Mesothelial cell of epicardium (in vitro differentiated cells): Measurements from ENCODE around the gene PTGDR2. TPM values are rescaled to one million over a fixed set of nuclear protein-coding genes. Genes with fewer than 3 reads are reported as not detected.

Experiments
- DNase-seq, 2 experiments: peaks; one replicate each; pipeline ENCODE4 v3.0.0; 2021; ENCODE audit warnings: low spot score in 2 of 2; ENCODE audit not compliant: unreplicated experiment in 2 of 2
- H3K27ac Mint-ChIP-seq: 2 replicates; pipeline ENCODE4 v1.8.0; 2021; ENCODE audit warnings: mixed read lengths
- H3K27me3 Mint-ChIP-seq: 2 replicates; pipeline ENCODE4 v1.8.0; 2021; ENCODE audit warnings: low read depth, mixed read lengths
- H3K36me3 Mint-ChIP-seq: 2 replicates; pipeline ENCODE4 v1.8.0; 2021; ENCODE audit warnings: mixed read lengths
- H3K4me1 Mint-ChIP-seq: 2 replicates; pipeline ENCODE4 v1.8.0; 2021; ENCODE audit warnings: mixed read lengths
- H3K4me3 Mint-ChIP-seq: 2 replicates; pipeline ENCODE4 v1.8.0; 2021; ENCODE audit warnings: mild to moderate bottlenecking, moderate library complexity, mixed read lengths
- H3K9me3 Mint-ChIP-seq: 2 replicates; pipeline ENCODE4 v1.8.0; 2021; ENCODE audit warnings: mixed read lengths
- CTCF ChIP-seq: fragments of 200-600 bp; sonication (generic); IDR thresholded peaks from one replicate; pipeline ENCODE4 v1.5.0; 2021; ENCODE audit warnings: antibody characterized with exemption; ENCODE audit not compliant: unreplicated experiment
- total RNA-seq: library from RNA; stranded (reverse); gene quantifications from 3 replicates; pipeline ENCODE4 v1.2.1, GENCODE V29; 2021

The PTGDR2 gene
- total RNA-seq, 1 donor from 2014 or later, result 0.60 TPM

- Mint-ChIP-seq H3K4me1 (peaks cover 8% of the 10 kb centered on the region), H3K27ac (peak overlapping the region; percentile 72), H3K9me3 (no peaks in the 10 kb centered on the region), H3K27me3 (no peaks in the 10 kb centered on the region), H3K36me3 (peaks cover 28% of the 10 kb centered on the region), H3K4me3 (no peak overlapping the region)
- TF ChIP-seq CTCF, result no peak
- no peak for DNase-seq
These were observed 34.1 kb upstream of the PTGDR2 start for GRCh38 chr11:60889869-60890311.

GRCh38 chr11:60887556-60887955, 31.8 kb upstream of the PTGDR2 start:
- Mint-ChIP-seq H3K4me1 (peaks cover 8% of the 10 kb centered on the region), H3K27ac (no peak overlapping the region), H3K4me3 (no peak overlapping the region), H3K36me3 (peaks cover 25% of the 10 kb centered on the region), H3K27me3 (no peaks in the 10 kb centered on the region), H3K9me3 (no peaks in the 10 kb centered on the region)
- no peak for TF ChIP-seq CTCF
- no peak for DNase-seq

GRCh38 chr11:60880643-60881282, 25.0 kb upstream of the PTGDR2 start:
- no peak overlapping the region for H3K27ac Mint-ChIP-seq

GRCh38 chr11:60879971-60880588, 24.3 kb upstream of the PTGDR2 start:
- Mint-ChIP-seq H3K27ac (no peak overlapping the region), H3K4me1 (no peaks in the 10 kb centered on the region), H3K9me3 (no peaks in the 10 kb centered on the region), H3K27me3 (no peaks in the 10 kb centered on the region), H3K4me3 (no peak overlapping the region), H3K36me3 (peaks cover 14% of the 10 kb centered on the region)
- TF ChIP-seq CTCF, result no peak
- DNase-seq, result no peak

More at GRCh38 chr11:60880643-60881282, 25.0 kb upstream of the PTGDR2 start:
- no peak overlapping the region for H3K4me3 Mint-ChIP-seq
- no peaks in the 10 kb centered on the region for H3K27me3 Mint-ChIP-seq
- H3K4me1 Mint-ChIP-seq, result no peaks in the 10 kb centered on the region
- DNase-seq, result no peak
- no peak for TF ChIP-seq CTCF
- H3K9me3 Mint-ChIP-seq, result no peaks in the 10 kb centered on the region
- H3K36me3 Mint-ChIP-seq, result peaks cover 17% of the 10 kb centered on the region

- Mint-ChIP-seq H3K27ac (no peak overlapping the region), H3K4me1 (no peaks in the 10 kb centered on the region), H3K9me3 (no peaks in the 10 kb centered on the region), H3K27me3 (no peaks in the 10 kb centered on the region), H3K4me3 (no peak overlapping the region), H3K36me3 (peaks cover 11% of the 10 kb centered on the region)
- no peak for DNase-seq
- no peak for TF ChIP-seq CTCF
These were observed 23.4 kb upstream of the PTGDR2 start for GRCh38 chr11:60879104-60879503.
